ENCODE results near the gene DVL1.

DNA sequence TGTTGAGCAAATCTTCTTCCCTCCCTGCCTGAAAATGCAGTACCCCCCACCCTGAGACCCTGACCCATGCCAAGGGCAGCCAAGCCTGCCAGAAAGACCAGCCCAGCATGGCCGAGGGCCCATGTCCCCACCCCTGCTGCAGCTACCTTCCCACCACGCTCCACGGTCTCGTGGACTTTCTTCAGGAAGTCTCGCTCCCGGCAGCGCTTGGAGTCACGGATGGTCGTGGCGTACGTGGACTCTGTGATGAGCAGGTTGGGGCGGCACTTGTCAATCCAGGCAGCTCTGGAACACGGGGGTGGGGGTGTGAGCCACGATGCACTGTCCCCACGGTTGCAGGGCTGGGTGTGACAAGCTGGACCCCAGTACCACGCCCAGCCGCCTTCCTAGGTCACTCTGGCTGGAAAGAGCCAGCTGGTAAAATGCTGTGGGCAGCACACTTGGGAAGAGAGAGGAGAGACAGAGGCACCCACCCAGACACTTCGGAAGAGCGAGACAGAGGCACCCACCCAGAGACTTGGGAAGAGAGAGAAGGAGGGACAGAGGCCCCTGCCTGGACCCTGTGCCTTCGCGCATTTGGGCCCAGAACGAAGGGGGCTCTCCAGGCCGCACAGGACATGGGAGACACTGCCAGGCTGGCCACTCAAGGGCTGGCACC, 34.4 kb downstream of the DVL1 start:
- TF ChIP-seq POLR2A (IDR thresholded peaks at IDR 0.05) (no peak), EP300 (IDR thresholded peaks at IDR 0.05) (no peak), POLR2AphosphoS5 (IDR thresholded peaks at IDR 0.05) (no peak)
- TF ChIP-seq, protein P1, sequence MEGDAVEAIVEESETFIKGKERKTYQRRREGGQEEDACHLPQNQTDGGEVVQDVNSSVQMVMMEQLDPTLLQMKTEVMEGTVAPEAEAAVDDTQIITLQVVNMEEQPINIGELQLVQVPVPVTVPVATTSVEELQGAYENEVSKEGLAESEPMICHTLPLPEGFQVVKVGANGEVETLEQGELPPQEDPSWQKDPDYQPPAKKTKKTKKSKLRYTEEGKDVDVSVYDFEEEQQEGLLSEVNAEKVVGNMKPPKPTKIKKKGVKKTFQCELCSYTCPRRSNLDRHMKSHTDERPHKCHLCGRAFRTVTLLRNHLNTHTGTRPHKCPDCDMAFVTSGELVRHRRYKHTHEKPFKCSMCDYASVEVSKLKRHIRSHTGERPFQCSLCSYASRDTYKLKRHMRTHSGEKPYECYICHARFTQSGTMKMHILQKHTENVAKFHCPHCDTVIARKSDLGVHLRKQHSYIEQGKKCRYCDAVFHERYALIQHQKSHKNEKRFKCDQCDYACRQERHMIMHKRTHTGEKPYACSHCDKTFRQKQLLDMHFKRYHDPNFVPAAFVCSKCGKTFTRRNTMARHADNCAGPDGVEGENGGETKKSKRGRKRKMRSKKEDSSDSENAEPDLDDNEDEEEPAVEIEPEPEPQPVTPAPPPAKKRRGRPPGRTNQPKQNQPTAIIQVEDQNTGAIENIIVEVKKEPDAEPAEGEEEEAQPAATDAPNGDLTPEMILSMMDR (IDR thresholded peaks at IDR 0.05): no peak

Measured in sigmoid colon (tissue), 4 donors.